Activated T-helper 2 cell treated with anti-CD3 and anti-CD28 coated beads, Interferon-gamma antibody, Interleukin-2, Interleukin-4, amounts not matched to agents 10 μg/mL and 5 μg/mL and 100 μg/mL, durations not matched to agents 14 hours and 24 hours and 36 hours (primary cell): Measurements from ENCODE around the gene NEIL1. TPM values are rescaled to one million over a fixed set of nuclear protein-coding genes. Genes with fewer than 3 reads are reported as not detected.
"Not testable (repeated sequence)": the region's sequence is repeated elsewhere in the genome, so short reads cannot be mapped to it uniquely, and the experiment has no call there.

ENCODE experiments used
- DNase-seq: peaks from one replicate; pipeline ENCODE4 v3.0.0; 2021; ENCODE audit warnings: low spot score
- H3K27ac Mint-ChIP-seq: one replicate; pipeline ENCODE4 v1.8.0; 2021; ENCODE audit warnings: mixed read lengths
- H3K27me3 Mint-ChIP-seq: one replicate; pipeline ENCODE4 v1.8.0; 2021; ENCODE audit warnings: low read depth, mixed read lengths
- H3K36me3 Mint-ChIP-seq: one replicate; pipeline ENCODE4 v1.8.0; 2021; ENCODE audit warnings: low read depth, mixed read lengths
- H3K4me1 Mint-ChIP-seq: one replicate; pipeline ENCODE4 v1.8.0; 2021; ENCODE audit warnings: low read depth, mixed read lengths
- H3K4me3 Mint-ChIP-seq: one replicate; pipeline ENCODE4 v1.8.0; 2021; ENCODE audit warnings: low read depth, mild to moderate bottlenecking, moderate library complexity, mixed read lengths
- H3K9me3 Mint-ChIP-seq: one replicate; pipeline ENCODE4 v1.8.0; 2021; ENCODE audit warnings: mixed read lengths
- intact Hi-C: fragments of 100-400 bp; cut with micrococcal nuclease; formaldehyde crosslinking; loops from one replicate; pipeline ENCODE4 v1.15.1; 2023
- total RNA-seq: library from RNA; stranded (reverse); gene quantifications from 2 replicates; pipeline ENCODE4 v1.2.3, GENCODE V29; 2022

The NEIL1 gene
- total RNA-seq, 1 donor from 2014 or later: 1.5 TPM

DNA sequence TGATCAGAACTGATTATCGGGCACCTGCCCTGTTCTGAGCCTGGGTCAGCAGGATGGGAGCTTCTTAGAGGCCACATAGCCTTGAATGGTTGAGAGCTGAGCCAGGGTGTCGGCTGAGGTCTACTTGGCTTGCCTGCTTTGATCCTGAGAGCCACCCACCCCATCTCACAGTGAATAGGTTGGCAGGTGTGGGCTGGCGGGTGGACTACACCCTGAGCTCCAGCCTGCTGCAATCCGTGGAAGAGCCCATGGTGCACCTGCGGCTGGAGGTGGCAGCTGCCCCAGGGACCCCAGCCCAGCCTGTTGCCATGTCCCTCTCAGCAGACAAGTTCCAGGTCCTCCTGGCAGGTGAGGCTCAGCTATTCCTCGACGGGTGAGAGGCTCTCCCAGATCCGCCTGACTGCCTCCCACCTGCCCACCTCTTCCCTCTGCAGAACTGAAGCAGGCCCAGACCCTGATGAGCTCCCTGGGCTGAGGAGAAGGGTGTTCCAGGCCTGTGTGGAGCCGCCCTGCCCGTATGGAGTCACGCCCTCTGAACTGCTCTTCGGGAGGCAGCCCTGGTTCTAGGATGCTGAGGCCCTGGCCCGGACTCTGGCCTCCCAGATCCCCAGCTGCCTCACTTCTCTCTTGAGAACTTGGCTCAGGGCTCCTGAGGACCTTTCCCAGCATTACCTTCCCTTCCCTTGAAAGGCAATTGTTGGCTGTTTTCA, 7.2 kb upstream of the NEIL1 start:
- intact Hi-C loops: no loop called here
- H3K36me3 Mint-ChIP-seq: peaks cover 5% of the 10 kb centered on the region
- peaks cover 10% of the 10 kb centered on the region for H3K4me1 Mint-ChIP-seq
- DNase-seq: no peak
- H3K27ac Mint-ChIP-seq: no peak overlapping the region
- no peaks in the 10 kb centered on the region for H3K27me3 Mint-ChIP-seq
- no peak overlapping the region for H3K4me3 Mint-ChIP-seq
- H3K9me3 Mint-ChIP-seq: no peaks in the 10 kb centered on the region

DNA sequence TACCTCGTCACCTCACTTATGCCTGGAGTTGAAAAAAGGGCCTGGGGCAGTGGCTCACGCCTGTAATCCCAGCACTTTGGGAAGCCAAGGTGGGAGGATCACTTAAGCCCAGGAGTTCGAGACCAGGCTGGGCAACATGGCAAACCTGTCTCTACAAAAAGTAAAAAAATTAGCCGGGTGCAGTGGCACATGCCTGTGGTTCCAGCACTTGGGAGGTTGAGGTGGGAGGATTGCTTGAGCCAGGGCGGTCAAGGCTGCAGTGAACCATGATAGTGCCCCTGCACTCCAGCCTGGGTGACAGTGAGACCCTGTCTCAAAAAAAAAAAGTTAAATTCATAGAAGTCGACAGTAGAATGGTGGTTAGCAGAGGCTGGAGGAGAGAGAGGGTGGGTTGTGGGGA, 4.6 kb upstream of the NEIL1 start:
- Mint-ChIP-seq H3K4me3 (no peak overlapping the region), H3K36me3 (peaks cover 8% of the 10 kb centered on the region), H3K9me3 (no peaks in the 10 kb centered on the region), H3K27me3 (peaks cover 10% of the 10 kb centered on the region), H3K27ac (no peak overlapping the region), H3K4me1 (peaks cover 5% of the 10 kb centered on the region)
- no peak for DNase-seq
- intact Hi-C loops: no loop called here

DNA sequence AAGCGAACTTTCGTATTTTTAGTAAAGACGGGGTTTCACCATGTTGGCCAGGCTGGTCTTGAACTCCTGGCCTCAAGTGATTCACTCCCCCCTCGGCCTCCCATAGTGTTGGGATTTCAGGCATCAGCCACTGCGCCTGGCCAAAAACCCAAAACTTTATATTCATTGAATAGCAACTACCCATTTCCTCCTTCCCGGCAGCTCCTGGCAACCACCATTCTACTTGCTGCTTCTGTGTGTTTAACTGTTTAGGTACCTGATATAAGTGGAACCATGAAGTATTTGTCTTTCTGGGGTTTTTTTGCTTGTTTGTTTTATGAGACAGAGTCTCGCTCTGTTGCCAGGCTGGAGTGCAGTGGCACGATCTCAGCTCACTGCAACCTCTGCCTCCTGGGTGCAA, 2.9 kb upstream of the NEIL1 start:
- intact Hi-C loops, H3K4me1 Mint-ChIP-seq, H3K9me3 Mint-ChIP-seq, DNase-seq, H3K4me3 Mint-ChIP-seq, H3K27ac Mint-ChIP-seq: not testable (repeated sequence)
- Mint-ChIP-seq H3K27me3 (peaks cover 14% of the 10 kb centered on the region), H3K36me3 (peaks cover 10% of the 10 kb centered on the region)

DNA sequence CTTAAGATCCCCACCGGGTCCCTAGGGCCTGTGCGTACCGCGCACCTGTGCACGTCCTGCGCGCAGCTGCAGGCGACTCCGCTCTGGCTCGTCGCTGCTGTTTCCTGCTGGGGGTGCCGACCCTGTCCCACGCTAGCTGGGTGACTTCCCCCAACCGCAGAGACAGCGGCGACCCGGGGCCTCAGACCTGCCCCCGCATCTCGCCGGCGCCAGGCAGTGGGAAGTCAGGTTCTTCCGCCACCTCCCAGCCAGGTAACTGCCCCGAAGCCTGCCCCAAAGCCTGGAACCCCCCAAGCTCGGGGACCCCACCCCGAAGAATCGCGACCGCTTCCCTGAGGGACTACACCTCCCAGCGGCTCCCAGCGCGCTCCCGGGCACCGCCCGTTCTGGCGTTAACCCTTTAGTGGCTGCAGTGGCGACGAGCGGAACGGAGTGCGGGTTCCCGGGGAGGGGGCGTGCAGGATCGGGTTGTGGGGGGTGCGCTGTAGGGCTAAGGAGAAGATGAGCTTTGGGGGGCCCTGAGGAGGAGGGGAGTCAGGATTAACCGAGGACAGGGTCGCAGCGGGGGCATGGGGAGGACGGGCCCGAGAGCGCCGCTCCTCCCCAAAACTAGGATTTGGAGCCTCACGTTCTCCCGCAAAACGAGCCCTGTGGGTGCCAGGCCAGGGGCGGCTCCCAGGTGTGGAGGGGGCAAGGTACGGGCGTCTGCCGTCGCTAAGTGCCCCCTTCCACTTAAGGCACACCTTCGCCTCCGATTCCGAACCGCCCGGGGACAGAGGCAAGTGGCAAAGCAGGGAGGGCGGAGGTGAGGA, 589 bp downstream of the NEIL1 start:
- Mint-ChIP-seq H3K9me3 (peaks cover 10% of the 10 kb centered on the region), H3K36me3 (peaks cover 33% of the 10 kb centered on the region), H3K27ac (no peak overlapping the region), H3K27me3 (peaks cover 14% of the 10 kb centered on the region), H3K4me3 (peak overlapping the region; percentile 71), H3K4me1 (peaks cover 19% of the 10 kb centered on the region)
- intact Hi-C loops: no loop called here
- no peak for DNase-seq

DNA sequence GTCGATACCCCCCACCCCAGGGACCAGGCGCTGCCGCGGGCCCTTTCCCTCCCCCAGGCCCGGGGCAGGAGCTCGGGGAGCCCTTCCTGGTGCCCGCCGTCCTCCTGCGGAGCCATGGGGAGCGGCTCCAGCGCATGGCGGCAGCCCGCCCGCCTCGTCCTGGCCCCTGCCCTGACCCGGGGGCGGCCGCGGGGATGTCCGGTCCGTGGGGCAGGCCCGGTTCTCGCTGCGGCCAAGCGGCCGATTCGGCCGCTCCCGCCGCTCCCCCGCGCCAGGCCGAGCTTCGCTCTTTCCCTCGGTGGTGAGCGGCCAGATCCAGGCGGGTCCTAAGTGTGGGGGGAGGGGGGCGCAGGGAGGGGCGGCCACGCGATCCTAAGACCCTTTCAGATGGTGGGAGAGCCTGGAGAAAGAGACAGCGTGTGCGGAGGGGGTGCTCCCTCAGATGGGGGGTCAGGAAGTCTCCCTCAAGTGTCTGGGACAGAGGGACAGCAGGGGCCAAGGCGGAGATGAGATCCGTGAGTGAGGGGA, 1.3 kb downstream of the NEIL1 start:
- Mint-ChIP-seq H3K9me3 (peaks cover 10% of the 10 kb centered on the region), H3K4me3 (no peak overlapping the region), H3K4me1 (peaks cover 19% of the 10 kb centered on the region), H3K36me3 (peaks cover 33% of the 10 kb centered on the region), H3K27ac (no peak overlapping the region), H3K27me3 (peaks cover 14% of the 10 kb centered on the region)
- DNase-seq: no peak
- intact Hi-C loops: no loop called here

DNA sequence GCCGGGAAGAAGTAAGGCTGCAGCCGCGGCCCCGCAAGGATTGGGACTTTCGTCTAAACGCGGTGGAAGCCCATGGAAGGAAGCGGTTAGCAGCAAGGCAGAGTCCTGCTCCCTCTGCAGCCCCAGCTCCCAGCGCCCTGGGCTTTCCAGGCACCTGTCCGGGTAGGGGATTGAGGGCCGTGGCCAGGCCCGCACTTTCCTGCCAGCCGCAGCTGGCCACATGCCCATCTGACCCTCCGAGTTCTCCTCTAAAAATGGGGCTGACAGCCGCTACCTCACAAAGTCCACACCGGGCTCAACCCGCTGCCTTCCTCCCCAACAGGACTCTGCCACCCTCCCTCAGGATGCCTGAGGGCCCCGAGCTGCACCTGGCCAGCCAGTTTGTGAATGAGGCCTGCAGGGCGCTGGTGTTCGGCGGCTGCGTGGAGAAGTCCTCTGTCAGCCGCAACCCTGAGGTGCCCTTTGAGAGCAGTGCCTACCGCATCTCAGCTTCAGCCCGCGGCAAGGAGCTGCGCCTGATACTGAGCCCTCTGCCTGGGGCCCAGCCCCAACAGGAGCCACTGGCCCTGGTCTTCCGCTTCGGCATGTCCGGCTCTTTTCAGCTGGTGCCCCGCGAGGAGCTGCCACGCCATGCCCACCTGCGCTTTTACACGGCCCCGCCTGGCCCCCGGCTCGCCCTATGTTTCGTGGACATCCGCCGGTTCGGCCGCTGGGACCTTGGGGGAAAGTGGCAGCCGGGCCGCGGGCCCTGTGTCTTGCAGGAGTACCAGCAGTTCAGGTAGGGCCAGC, 1.9 kb downstream of the NEIL1 start:
- intact Hi-C loops: no loop called here
- Mint-ChIP-seq H3K36me3 (peaks cover 33% of the 10 kb centered on the region), H3K4me3 (no peak overlapping the region), H3K27ac (no peak overlapping the region), H3K9me3 (peaks cover 10% of the 10 kb centered on the region), H3K27me3 (peaks cover 14% of the 10 kb centered on the region), H3K4me1 (peaks cover 19% of the 10 kb centered on the region)
- no peak for DNase-seq

DNA sequence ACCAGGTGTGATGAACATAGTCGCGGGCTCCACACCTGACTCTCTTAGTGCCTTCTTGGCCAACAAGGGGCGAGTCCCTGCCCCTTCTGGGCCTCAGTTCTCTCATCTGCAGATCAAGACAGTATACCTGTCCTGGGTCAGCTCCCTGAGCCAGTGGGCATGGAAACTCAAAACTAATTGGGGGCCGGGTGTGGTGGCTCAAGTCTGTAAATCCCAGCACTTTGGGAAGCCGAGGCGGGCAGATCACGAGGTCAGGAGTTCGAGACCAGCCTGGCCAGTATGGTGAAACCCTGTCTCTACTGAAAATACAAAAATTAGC, 2.5 kb downstream of the NEIL1 start:
- intact Hi-C loops, DNase-seq, H3K4me3 Mint-ChIP-seq, H3K9me3 Mint-ChIP-seq: not testable (repeated sequence)
- Mint-ChIP-seq H3K4me1 (peaks cover 19% of the 10 kb centered on the region), H3K27me3 (peaks cover 14% of the 10 kb centered on the region), H3K27ac (peak overlapping the region; percentile 82), H3K36me3 (peaks cover 33% of the 10 kb centered on the region)

DNA sequence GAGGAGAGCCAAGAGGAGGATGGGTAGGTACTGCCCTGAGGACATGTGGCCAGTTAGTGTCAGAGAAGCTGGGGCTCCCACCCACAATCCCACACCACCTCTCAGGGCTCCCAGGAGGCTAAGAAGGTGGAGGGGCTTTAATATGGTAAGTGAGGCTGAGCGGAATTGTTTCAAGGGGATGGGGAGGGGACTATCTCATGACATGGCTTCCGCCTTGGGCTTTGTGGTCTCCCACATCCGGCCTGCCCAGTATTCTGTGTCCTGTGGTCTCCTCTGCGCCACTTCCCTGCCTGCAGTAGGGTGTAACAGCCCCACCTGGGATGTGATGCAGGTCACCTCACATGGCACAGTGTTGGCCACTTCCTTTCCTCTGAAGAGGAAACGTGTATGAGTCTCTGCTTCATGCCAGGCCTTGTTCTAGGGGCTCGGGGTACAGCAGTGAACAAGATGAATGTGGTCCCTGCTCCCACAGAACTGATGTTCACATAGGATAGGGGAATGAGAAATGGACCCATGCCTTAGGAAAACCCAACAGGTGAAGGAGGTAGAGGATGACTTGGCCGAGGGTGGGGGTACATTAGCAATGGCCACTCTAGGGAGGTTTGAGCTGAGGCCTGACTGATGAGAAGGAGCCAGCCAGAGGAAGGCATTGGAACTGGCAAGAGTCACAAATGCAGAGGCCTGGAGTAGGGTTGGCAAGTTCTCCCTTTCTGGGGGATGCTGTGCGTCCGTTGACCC, 3.2 kb downstream of the NEIL1 start:
- intact Hi-C loops: no loop called here
- peaks cover 36% of the 10 kb centered on the region for H3K36me3 Mint-ChIP-seq
- H3K9me3 Mint-ChIP-seq: peaks cover 10% of the 10 kb centered on the region
- H3K4me3 Mint-ChIP-seq: peak overlapping the region; percentile 13
- peaks cover 14% of the 10 kb centered on the region for H3K27me3 Mint-ChIP-seq
- peak; percentile 82 for DNase-seq
- H3K4me1 Mint-ChIP-seq: peaks cover 19% of the 10 kb centered on the region
- peak overlapping the region; percentile 82 for H3K27ac Mint-ChIP-seq

DNA sequence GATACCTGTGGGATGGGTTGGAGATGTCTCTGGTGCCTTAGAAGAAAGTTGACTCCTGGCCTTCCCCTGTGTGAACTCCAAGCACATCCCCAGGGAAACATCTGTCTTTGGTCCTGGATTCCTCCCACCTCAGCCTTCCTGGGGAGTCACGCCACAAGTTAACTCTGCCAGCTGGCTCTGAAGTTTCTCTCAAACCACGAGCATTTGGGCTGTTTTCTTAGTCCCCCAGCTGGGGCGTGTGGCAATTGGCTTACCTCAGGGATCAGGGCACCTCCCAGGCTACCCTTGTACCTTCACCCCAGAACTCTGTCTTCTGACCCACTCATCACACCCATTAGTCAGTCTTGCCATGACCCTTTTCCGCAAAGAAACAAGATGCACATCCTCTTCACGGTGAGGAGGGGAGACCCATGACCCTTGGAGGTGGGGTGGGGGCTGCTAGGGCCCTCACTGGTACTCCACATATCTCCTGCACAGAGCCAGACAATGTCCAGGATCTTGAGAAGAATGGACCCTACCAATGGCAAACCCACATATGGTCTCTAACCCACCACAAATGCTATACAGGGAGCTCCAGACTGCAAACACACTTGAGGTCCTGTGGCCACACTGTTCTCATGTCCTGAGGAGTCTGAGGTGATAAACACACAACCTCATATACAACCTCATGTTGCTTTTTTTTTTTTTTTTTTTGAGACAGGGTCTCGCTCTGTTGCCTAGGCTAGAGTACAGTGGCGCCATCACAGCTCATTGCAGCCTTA, 3.9 kb downstream of the NEIL1 start:
- peaks cover 19% of the 10 kb centered on the region for H3K4me1 Mint-ChIP-seq
- H3K4me3 Mint-ChIP-seq: no peak overlapping the region
- peaks cover 10% of the 10 kb centered on the region for H3K27me3 Mint-ChIP-seq
- intact Hi-C loops: no loop called here
- peaks cover 36% of the 10 kb centered on the region for H3K36me3 Mint-ChIP-seq
- H3K9me3 Mint-ChIP-seq: peaks cover 10% of the 10 kb centered on the region
- H3K27ac Mint-ChIP-seq: no peak overlapping the region
- no peak for DNase-seq

DNA sequence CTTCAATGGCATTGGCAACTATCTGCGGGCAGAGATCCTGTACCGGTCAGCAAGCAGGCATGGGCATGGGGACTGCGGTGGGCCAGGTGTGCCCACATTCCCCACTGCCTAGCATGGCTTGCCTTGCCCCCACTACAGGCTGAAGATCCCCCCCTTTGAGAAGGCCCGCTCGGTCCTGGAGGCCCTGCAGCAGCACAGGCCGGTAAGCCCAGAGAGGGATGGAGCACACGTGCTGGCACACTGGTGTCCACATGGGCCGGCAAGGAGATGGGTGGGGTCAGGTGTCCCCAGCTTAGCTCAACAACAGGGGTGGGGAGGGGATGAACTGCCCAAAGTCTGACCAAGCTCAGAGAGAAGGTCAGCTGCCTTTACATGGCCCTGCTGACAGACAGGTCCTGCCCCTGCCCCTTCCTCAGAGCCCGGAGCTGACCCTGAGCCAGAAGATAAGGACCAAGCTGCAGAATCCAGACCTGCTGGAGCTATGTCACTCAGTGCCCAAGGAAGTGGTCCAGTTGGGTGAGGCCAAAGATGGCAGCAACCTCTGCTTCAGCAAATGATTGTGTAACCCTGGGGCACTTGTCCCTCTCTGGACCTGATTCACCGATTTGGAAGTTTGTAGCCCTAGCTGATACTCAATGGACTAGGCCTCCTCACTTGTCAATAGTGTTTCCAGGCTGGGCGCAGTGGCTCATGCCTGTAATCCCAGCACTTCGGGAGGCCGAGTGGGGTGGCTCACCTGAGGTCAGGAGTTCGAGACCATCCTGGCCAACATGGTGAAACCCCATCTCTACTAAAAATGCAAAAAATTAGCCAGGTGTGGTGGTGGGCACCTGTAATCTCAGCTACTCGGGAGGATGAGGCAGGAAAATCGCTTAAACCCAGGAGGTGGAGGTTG, 5.6 kb downstream of the NEIL1 start:
- Mint-ChIP-seq H3K27me3 (peaks cover 1% of the 10 kb centered on the region), H3K4me3 (no peak overlapping the region), H3K4me1 (peaks cover 13% of the 10 kb centered on the region), H3K9me3 (peaks cover 10% of the 10 kb centered on the region), H3K27ac (no peak overlapping the region), H3K36me3 (peaks cover 33% of the 10 kb centered on the region)
- intact Hi-C loops: no loop called here
- no peak for DNase-seq

DNA sequence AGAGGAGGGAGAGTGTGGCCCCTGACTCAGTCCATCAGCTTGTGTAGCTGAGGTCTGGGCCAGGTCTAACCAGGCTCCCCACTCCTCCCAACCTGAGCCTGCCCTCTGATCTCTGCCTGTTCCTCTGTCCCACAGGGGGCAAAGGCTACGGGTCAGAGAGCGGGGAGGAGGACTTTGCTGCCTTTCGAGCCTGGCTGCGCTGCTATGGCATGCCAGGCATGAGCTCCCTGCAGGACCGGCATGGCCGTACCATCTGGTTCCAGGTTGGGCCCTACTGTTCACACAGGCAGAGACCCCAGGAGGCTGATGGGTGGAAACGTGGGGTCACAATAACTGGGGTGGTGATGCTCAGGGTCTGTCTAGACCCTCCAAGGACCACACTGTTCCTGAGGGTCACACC, 6.8 kb downstream of the NEIL1 start:
- H3K36me3 Mint-ChIP-seq: peaks cover 31% of the 10 kb centered on the region
- H3K4me3 Mint-ChIP-seq: no peak overlapping the region
- H3K27ac Mint-ChIP-seq: no peak overlapping the region

More for the DNA sequence above, 6.8 kb downstream of the NEIL1 start:
- Mint-ChIP-seq H3K27me3 (no peaks in the 10 kb centered on the region), H3K4me1 (peaks cover 12% of the 10 kb centered on the region), H3K9me3 (peaks cover 10% of the 10 kb centered on the region)
- intact Hi-C loops: no loop called here
- DNase-seq: no peak
